PC-9 (cell line): Measurements from ENCODE around the gene SFT2D3. TPM values are rescaled to one million over a fixed set of nuclear protein-coding genes. Genes with fewer than 3 reads are reported as not detected.

ENCODE experiments used
- BruUV-seq: library from RNA; stranded (reverse); fragments of 400-500 nt; replicated peaks from 2 replicates; lab custom pipeline; 2021; lab: Mats Ljungman, UMichigan
- CTCF ChIA-PET: fragments of 300-600 bp; sonication (Branson Sonifier 250); formaldehyde crosslinking; loops from one replicate; lab custom pipeline; 2022; ENCODE audit warnings: antibody characterized with exemption; lab: Charles Lee
- POLR2A ChIA-PET: fragments of 300-600 bp; sonication (Branson Sonifier 250); formaldehyde crosslinking; loops from one replicate; lab custom pipeline; 2022; ENCODE audit warnings: antibody characterized with exemption; ENCODE audit not compliant: unreplicated experiment; lab: Charles Lee
- DNase-seq, 2 experiments: peaks; one replicate each; pipeline versions ENCODE4 v3.0.0 to v3.0.0-alpha.2; 2015 to 2022; ENCODE audit warnings: mixed read lengths in 1 of 2
- H2AFZ ChIP-seq: fragments of 200-600 bp; sonication (generic); 2 replicates; pipeline ENCODE4 v1.8.1; 2017; ENCODE audit warnings: antibody characterized with exemption
- H3F3A ChIP-seq: fragments of 200-600 bp; sonication (generic); 2 replicates; pipeline ENCODE4 v1.8.1; 2017; ENCODE audit warnings: antibody characterized with exemption, mild to moderate bottlenecking, low read depth; ENCODE audit not compliant: insufficient read depth
- H3K27ac ChIP-seq: fragments of 200-600 bp; sonication (generic); 2 replicates; pipeline ENCODE4 v1.6.1; 2016; ENCODE audit warnings: mixed run types
- H3K27me3 ChIP-seq: fragments of 200-600 bp; sonication (generic); 2 replicates; pipeline ENCODE4 v1.6.1; 2016; ENCODE audit warnings: low read depth, mixed run types; ENCODE audit not compliant: insufficient read depth
- H3K36me3 ChIP-seq: fragments of 200-600 bp; sonication (generic); 2 replicates; pipeline ENCODE4 v1.6.1; 2016; ENCODE audit warnings: low read depth, mixed run types
- H3K4me1 ChIP-seq: fragments of 200-600 bp; sonication (generic); replicated peaks from 2 replicates; pipeline ENCODE4 v1.6.1; 2016; ENCODE audit warnings: mixed run types; ENCODE audit not compliant: insufficient read depth
- H3K4me2 ChIP-seq: fragments of 200-600 bp; sonication (generic); 2 replicates; pipeline ENCODE4 v1.6.1; 2017; ENCODE audit warnings: mixed run types
- H3K4me3 ChIP-seq: fragments of 200-600 bp; sonication (generic); 2 replicates; pipeline ENCODE4 v1.6.1; 2016; ENCODE audit warnings: mixed run types
- H3K79me2 ChIP-seq: fragments of 200-600 bp; sonication (generic); 2 replicates; pipeline ENCODE4 v1.6.1; 2017; ENCODE audit warnings: low read depth, mixed run types
- H3K9me2 ChIP-seq: fragments of 200-600 bp; sonication (generic); 2 replicates; pipeline ENCODE4 v1.8.1; 2017; ENCODE audit warnings: mild to moderate bottlenecking; ENCODE audit not compliant: insufficient read depth
- H3K9me3 ChIP-seq: fragments of 200-600 bp; sonication (generic); 2 replicates; pipeline ENCODE4 v1.8.1; 2016; ENCODE audit warnings: low read depth; ENCODE audit not compliant: insufficient read depth
- H4K20me1 ChIP-seq: fragments of 200-600 bp; sonication (generic); 2 replicates; pipeline ENCODE4 v1.8.1; 2017; ENCODE audit not compliant: insufficient read depth
- EZH2 ChIP-seq: fragments of 200-600 bp; sonication (generic); IDR thresholded peaks from 2 replicates; pipeline ENCODE4 v1.8.0; 2017; ENCODE audit warnings: antibody characterized with exemption, low read depth
- intact Hi-C: fragments of 100-400 bp; cut with micrococcal nuclease; formaldehyde crosslinking; loops from one replicate; pipeline ENCODE4 v1.10.0; 2022; ENCODE audit not compliant: unreplicated experiment
- total RNA-seq: library from RNA; stranded (reverse); gene quantifications from 2 replicates; pipeline ENCODE4 v1.2.3, GENCODE V29; 2021
- TF ChIP-seq, protein P1 (sequence below): fragments of 200-600 bp; sonication (generic); conservative IDR thresholded peaks from 2 replicates; pipeline ENCODE4 v1.6.1; 2017; ENCODE audit warnings: mixed run types, antibody characterized with exemption, mild to moderate bottlenecking, moderate library complexity

The SFT2D3 gene
- total RNA-seq, 1 experiment from 2014 or later: 7.3 TPM

DNA sequence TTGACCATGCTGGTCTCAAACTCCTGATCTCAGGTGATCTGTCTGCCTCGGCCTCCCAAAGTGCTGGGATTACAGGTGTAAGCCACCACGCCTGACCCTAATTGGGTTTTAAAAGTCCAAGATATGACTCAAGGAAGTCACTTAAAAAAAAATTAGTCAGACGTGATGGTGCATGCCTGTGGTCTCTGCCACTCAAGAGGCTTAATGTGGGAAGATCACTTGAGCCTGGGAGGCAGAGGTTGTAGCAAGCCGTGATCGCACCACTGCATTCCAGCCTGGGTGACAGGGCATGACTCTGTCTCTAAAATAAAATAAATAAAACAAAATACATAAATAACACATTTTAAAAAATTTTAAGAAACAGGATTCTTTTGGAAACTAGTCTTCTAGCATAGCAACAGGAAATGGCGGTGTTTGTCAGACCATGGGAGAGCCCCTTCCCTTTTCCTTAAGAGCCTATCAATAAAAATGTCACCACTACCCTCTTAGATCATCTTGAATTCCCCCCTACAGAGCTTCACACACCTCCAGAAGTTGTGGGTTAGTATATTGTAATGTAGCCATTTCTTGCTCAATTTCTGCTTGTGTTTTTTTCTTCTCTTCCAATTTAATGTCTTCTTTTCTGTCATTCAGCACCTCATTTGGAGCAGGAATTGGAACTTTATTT is 20.1 kb downstream of the SFT2D3 start:
- ChIA-PET POLR2A (no interaction called here), CTCF (no interaction called here)
- Histone ChIP-seq H3K4me3 (no peak overlapping the region), H3F3A (peaks cover 12% of the 10 kb centered on the region), H3K4me1 (peaks cover 12% of the 10 kb centered on the region), H4K20me1 (peaks cover 5% of the 10 kb centered on the region; the same call in 1 of the 2 replicates), H3K9me3 (no peaks in the 10 kb centered on the region), H3K27ac (peak overlapping the region; percentile 56), H3K27me3 (no peaks in the 10 kb centered on the region), H3K79me2 (no peaks in the 10 kb centered on the region), H3K9me2 (no peaks in the 10 kb centered on the region), H3K36me3 (peaks cover 46% of the 10 kb centered on the region), H3K4me2 (no peak overlapping the region), H2AFZ (no peak overlapping the region)
- DNase-seq: peak; percentile 55 to 58
- intact Hi-C loops: loop anchor here (1.0 kb wide), 1 partner anchor 49 kb away; no protein-coding TSS in a partner anchor
- BruUV-seq: no TSS peak
- TF ChIP-seq EZH2: no peak
- TF ChIP-seq, protein P1, sequence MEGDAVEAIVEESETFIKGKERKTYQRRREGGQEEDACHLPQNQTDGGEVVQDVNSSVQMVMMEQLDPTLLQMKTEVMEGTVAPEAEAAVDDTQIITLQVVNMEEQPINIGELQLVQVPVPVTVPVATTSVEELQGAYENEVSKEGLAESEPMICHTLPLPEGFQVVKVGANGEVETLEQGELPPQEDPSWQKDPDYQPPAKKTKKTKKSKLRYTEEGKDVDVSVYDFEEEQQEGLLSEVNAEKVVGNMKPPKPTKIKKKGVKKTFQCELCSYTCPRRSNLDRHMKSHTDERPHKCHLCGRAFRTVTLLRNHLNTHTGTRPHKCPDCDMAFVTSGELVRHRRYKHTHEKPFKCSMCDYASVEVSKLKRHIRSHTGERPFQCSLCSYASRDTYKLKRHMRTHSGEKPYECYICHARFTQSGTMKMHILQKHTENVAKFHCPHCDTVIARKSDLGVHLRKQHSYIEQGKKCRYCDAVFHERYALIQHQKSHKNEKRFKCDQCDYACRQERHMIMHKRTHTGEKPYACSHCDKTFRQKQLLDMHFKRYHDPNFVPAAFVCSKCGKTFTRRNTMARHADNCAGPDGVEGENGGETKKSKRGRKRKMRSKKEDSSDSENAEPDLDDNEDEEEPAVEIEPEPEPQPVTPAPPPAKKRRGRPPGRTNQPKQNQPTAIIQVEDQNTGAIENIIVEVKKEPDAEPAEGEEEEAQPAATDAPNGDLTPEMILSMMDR: no peak

- intact Hi-C loops: loop anchor here (1.0 kb wide), 1 partner anchor 50 kb away; no protein-coding TSS in a partner anchor
- H3K27ac ChIP-seq: peak overlapping the region; percentile 56
Observed at GRCh38 chr2:127721978-127722355, 20.7 kb downstream of the SFT2D3 start.

DNA sequence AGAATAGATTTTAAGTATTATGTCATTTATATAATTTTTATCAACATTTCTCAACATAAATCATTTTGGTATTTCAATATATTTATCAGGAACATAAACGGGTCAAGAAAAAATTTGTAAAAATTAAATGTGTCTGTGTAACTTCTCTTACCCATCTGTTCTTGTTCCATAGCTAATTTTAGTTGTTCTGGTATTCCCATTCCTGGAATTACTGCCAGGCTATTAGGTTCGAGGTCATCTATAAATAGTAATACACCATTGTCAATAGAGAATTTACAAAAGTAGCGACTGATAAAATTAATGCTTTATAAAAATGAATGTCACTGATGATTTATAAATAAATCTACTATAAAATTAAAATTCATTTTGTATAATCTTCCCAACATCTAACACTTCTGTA is 21.5 kb downstream of the SFT2D3 start:
- 0 out of 2 replicates have a peak overlapping the region, but pooled peaks have one; percentile 56 for H3K27ac ChIP-seq
- POLR2A ChIA-PET: interaction anchor here (0.9 kb wide), 1 partner anchor 23 kb away, joined by 3 read pairs; no protein-coding TSS in a partner anchor
- H3K4me1 ChIP-seq: peaks cover 12% of the 10 kb centered on the region
- H3K4me2 ChIP-seq: no peak overlapping the region
- no peaks in the 10 kb centered on the region for H3K9me3 ChIP-seq
- no peak for DNase-seq
- intact Hi-C loops: no loop called here
- no peaks in the 10 kb centered on the region for H3K79me2 ChIP-seq
- H3K4me3 ChIP-seq: no peak overlapping the region
- CTCF ChIA-PET: no interaction called here
- H3K9me2 ChIP-seq: no peaks in the 10 kb centered on the region
- TF ChIP-seq EZH2: no peak
- TF ChIP-seq, protein P1: no peak
- H3F3A ChIP-seq: peaks cover 12% of the 10 kb centered on the region
- H4K20me1 ChIP-seq: peaks cover 5% of the 10 kb centered on the region; the same call in 1 of the 2 replicates
- no TSS peak for BruUV-seq
- H2AFZ ChIP-seq: no peak overlapping the region
- peaks cover 46% of the 10 kb centered on the region for H3K36me3 ChIP-seq
- no peaks in the 10 kb centered on the region for H3K27me3 ChIP-seq

More at GRCh38 chr2:127721978-127722355, 20.7 kb downstream of the SFT2D3 start:
- H3K36me3 ChIP-seq: peaks cover 46% of the 10 kb centered on the region
- no peak overlapping the region for H3K4me3 ChIP-seq
- no peaks in the 10 kb centered on the region for H3K9me3 ChIP-seq
- no peaks in the 10 kb centered on the region for H3K27me3 ChIP-seq
- no peak overlapping the region; the same call in 1 of the 2 replicates for H3K4me2 ChIP-seq
- H3K9me2 ChIP-seq: no peaks in the 10 kb centered on the region
- no peaks in the 10 kb centered on the region for H3K79me2 ChIP-seq
- H3K4me1 ChIP-seq: peaks cover 12% of the 10 kb centered on the region
- POLR2A ChIA-PET: no interaction called here
- H3F3A ChIP-seq: peaks cover 12% of the 10 kb centered on the region
- CTCF ChIA-PET: no interaction called here
- no peak for TF ChIP-seq EZH2
- TF ChIP-seq, protein P1: no peak
- DNase-seq: peak in 1 of 2 experiments; percentile 60
- no peak overlapping the region for H2AFZ ChIP-seq
- no TSS peak for BruUV-seq
- H4K20me1 ChIP-seq: peaks cover 5% of the 10 kb centered on the region; the same call in 1 of the 2 replicates
